IMR-90 (cell line): ENCODE results near the gene BBS7.

Experiments used
- CEBPB ChIP-seq: IDR thresholded peaks from 2 replicates; pipeline ENCODE4 v1.6.1; 2012; ENCODE audit warnings: low read depth, low read length, improper control_type of control experiment
- CHD1 ChIP-seq: IDR thresholded peaks from 2 replicates; pipeline ENCODE4 v1.6.1; 2012; ENCODE audit warnings: low read depth, low read length, improper control_type of control experiment
- CTCF ChIP-seq: conservative IDR thresholded peaks from 2 replicates; pipeline ENCODE4 v1.5.1; 2012; ENCODE audit warnings: mild to moderate bottlenecking, low read depth, low read length, improper control_type of control experiment
- FOS ChIP-seq: fragments of 150-350 bp; IDR thresholded peaks from 2 replicates; pipeline ENCODE4 v1.6.1; 2016; ENCODE audit warnings: low read depth, low read length
- MAFK ChIP-seq: IDR thresholded peaks from 2 replicates; pipeline ENCODE4 v1.6.1; 2012; ENCODE audit warnings: low read depth, low read length, improper control_type of control experiment
- MAZ ChIP-seq: IDR thresholded peaks from 2 replicates; pipeline ENCODE4 v1.6.1; 2012; ENCODE audit warnings: low read depth, mild to moderate bottlenecking, low read length, improper control_type of control experiment, moderate library complexity, borderline replicate concordance
- MXI1 ChIP-seq: IDR thresholded peaks from 2 replicates; pipeline ENCODE4 v1.6.1; 2012; ENCODE audit warnings: low read depth, mild to moderate bottlenecking, low read length, moderate library complexity, borderline replicate concordance
- POLR2A ChIP-seq: IDR thresholded peaks from 2 replicates; pipeline ENCODE4 v1.6.1; 2012; ENCODE audit warnings: mild to moderate bottlenecking, low read depth, low read length
- RAD21 ChIP-seq: IDR thresholded peaks from 2 replicates; pipeline ENCODE4 v1.6.1; 2012; ENCODE audit warnings: low read length, improper control_type of control experiment
- RFX5 ChIP-seq: IDR thresholded peaks from 2 replicates; pipeline ENCODE4 v1.8.0; 2012; ENCODE audit warnings: low read depth, mild to moderate bottlenecking, low read length, moderate library complexity
- USF2 ChIP-seq: fragments of 150-350 bp; IDR thresholded peaks from 2 replicates; pipeline ENCODE4 v1.6.1; 2017; ENCODE audit warnings: mild to moderate bottlenecking, antibody characterized with exemption, low read length, low read depth

- TF ChIP-seq CTCF (no peak), MAZ (no peak), RFX5 (no peak), MXI1 (no peak), POLR2A (no peak), USF2 (no peak), MAFK (no peak), FOS (no peak), CEBPB (0 out of 2 replicates have a peak, but pooled peaks have one; percentile 5), RAD21 (no peak), CHD1 (no peak)
Measured at GRCh38 chr4:121838136-121838535, 32.1 kb downstream of the BBS7 start.
